Measurements from ENCODE around the gene SAMM50. TPM values are rescaled to one million over a fixed set of nuclear protein-coding genes. Genes with fewer than 3 reads are reported as not detected.

Gene SAMM50
- total RNA-seq, 1 experiment from 2014 or later, result 19.1 TPM

DNA sequence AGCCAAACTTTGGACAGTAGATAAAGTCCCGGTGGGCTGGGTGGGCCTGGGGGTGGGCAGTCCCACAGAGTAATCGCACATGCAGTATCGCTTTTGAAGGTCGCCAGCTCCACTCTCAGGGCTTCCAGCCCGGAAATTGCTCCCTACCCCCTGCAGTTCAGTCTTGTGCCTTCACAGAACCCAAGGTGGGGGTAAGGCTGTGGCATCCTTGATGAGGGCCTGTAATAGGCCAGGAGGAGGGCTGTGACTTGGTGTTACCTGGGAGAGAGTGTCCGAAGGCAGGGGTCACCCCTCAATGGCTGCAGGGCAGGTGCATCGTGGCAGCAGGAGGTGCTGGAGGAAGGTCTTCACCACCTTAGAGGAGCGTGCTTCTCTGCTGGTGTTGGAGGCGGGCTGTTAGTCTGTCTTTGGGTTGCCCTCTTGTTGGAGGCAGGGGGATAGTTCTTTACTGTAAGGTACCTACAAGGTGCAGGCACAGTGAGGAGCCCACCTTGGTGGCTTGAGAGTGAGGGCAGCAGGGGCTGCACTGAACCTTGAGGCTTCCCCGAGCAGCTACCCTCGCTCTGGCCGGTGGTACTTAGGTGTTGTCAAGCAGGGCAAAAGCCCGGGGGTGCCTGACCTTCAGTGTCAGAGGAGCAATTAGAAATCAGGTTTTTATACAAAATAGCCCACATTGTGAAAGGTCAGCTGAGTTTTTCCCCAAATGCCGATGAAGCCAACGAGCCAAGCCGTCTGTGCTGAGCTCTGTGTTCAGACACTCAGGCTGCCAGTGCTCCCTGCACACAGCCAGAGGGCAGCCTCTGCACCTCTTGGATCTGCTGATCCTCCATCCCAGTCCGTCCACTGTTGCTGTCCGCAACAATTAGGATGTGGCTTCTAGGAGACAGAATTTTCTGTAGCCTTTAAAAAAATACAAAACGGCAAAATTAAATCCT, 21.9 kb downstream of the SAMM50 start:
- no peak for DNase-seq (ENCODE audit: low spot score)

DNA sequence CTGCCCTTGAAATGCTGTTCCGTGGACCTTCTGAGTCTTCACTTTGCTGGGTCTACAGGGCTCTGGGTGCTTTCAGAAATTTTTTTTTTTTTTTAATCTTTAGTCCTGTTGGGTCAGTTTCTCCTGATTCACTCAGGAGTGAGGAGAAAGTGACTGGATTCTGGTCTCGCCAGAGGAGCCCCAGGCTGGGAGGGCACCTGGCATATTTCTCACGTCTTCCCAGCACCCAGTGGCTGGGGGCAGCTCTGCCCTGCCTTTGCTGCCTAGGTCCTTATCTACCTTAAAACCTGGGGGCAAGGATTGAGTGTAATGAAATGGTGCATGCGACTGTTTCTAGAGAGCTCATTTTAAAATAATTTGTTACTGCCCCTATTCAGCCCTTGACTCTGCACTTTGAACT, 23.3 kb downstream of the SAMM50 start:
- DNase-seq (ENCODE audit: low spot score), result no peak

DNA sequence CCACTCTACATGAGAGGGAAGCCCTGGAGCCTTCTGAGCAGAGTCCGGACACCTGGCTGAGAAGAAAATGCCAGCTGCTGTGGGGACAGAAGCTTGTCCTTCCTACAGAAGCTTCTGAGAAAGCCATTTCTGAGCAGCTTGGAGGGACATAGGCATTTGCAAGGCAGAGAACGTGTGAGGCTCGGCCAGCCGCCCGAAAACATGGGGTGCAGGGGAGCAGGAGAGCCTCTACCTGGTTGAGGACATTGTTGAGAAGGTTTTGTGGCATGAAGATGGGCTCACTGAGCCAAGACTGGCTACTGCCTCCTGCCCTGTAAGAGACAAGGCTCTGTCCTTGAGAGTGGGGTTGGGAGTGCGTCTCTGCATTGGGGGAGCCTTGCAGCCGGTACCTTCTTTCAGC, 25.3 kb downstream of the SAMM50 start:
- DNase-seq (ENCODE audit: low spot score), result no peak

DNA sequence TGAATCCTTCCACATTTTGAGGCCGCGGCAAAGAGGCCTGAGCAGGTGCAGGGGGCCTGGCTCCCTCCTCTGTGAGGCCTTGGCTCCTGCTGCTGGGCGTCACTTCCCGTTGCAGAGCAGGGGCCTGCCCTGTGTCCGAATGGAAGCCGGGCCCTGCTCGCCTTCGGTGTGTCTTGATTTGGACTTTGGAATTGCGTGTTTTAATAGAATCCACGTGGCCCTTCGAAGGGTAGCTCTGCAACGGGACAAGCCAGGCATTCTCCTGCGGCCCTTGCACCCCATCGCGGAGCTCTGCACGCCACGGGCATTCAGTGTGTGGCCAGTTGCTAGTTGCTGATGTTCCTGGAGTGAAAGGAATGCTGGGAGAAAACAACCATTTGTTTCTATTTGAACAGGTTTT, 25.8 kb downstream of the SAMM50 start:
- DNase-seq (ENCODE audit: low spot score), result no peak

DNA sequence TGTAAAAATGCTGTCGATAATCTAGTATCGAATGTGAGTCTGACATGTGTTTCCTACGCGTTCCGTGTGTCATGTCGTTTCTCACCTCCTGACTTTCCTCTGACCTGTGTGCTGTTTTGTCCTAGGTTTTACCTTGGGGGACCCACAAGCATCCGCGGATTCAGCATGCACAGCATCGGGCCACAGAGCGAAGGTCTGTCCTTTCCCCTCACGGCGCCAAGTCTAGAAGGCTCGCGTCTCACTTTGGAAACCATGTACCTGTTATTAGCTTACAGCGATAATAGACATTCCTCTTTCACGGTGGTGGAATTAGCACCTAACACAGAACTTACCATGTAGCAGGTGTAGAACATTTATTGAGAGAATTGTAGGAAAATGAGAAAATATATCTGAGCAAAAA, 28.6 kb downstream of the SAMM50 start:
- no peak for DNase-seq (ENCODE audit: low spot score)

GRCh38 chr22:43985532-43985931, 30.3 kb downstream of the SAMM50 start:
- no peak for DNase-seq (ENCODE audit: low spot score)

DNA sequence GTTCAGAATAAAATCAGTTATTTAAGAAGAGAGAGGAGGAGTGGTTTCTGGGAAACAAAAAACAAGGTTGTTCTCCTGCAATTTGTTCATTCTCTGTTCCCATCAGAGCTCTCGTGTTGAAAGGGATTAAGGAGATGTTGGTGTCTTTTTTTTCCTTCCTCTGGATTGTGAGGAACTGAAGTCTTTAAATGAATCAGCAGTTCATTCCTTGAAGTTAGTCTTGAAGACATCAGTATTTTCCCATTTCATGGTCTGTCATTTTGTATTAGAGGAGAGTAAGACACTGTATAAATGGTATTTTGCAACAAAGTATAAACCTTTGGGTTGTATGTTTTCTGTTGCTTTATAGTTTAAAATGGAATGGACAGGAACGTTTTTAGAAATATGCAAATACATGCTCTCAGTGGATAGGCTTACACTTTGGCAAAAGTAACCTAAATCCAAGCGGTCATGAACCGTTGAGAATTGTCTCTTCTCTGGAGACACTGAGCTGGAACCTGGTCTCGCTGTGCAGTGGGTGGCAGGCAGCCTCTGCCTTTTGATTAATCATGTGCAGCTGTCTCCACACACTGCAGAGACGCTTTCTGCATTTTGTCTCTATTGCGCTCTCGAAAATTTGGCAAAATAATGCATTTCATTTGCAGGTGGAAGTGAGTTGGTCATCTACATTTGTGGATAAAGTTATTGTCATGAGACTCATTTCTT, 33.0 kb downstream of the SAMM50 start:
- no peak for DNase-seq (ENCODE audit: low spot score)

GRCh38 chr22:43988960-43989359, 33.7 kb downstream of the SAMM50 start:
- DNase-seq (ENCODE audit: low spot score), result no peak

DNA sequence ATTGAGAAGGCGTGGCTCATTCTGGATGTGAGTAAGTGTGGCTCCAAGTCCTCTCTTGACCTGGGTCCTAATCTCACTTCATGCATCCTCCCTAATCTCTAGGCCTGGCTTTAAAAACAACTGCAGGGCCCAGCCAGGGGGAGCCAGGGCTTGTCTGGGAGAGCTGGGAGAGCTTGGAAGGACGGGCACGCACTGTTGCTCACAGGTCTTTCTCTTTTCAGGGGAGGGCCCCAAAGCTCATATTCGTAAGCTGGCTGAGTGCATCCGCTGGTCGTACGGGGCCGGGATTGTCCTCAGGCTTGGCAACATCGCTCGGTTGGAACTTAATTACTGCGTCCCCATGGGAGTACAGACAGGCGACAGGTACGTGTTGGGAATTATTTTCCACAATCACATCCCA, 34.8 kb downstream of the SAMM50 start:
- no peak for DNase-seq (ENCODE audit: low spot score)

DNA sequence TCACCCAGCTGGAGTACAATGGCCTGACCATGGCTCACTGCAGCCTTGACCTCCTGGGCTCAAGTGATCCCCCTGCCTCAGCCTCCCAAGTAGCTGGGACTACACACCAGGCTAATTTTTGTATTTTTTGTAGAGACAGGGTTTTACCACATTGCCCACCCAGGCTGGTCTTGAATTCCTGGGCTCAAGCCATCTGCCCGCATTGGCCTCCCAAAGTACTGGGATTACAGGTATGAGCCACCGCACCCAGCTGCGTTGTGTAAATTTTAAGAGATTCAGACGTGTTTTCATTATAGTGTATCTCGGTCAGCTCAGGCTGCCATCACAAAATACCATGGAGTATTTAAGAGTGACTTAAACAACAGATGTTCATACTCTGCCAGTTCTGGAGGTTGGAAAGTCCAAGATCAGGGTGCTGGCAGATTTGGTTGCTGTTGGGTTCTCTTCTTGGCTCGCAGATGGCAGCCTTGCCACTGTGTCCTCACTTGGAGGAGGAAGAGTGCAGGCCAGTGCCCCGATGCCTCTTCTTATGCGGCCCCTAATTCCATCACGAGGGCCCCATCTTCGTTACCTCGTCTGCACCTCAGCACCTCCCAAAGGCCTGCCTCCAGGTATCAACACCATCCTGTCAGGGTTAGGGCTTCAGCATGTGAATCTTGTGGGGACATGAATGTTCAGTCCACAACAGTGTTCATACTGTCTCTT, 36.2 kb downstream of the SAMM50 start:
- DNase-seq (ENCODE audit: low spot score), result no peak

DNA sequence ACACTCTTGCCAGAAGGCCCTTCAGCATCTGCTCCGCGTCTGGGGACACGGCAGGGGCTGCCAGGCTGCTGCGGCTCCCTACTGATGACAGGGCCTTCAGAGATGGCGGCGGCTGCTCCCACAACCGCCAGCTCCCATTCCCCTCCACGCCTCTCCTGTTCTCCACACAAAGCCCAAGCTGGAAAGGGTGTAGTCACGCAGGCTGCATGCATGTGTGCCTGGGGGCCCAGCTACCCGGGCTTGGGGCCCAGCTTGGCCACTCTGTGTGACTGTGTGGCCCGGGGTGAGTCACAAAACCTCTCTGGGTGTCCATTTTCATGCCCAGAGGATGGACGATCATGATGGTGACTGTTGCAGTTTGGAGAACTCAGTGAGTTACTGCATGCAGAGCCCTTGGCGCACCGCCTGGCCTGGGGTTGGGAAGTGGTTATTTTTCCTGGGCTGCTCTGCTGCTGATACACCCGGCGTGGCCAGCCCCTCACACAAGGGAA, 37.1 kb downstream of the SAMM50 start:
- DNase-seq (ENCODE audit: low spot score), result no peak

GRCh38 chr22:43993072-43993760, 38.0 kb downstream of the SAMM50 start:
- peak; percentile 43 for DNase-seq (ENCODE audit: low spot score)

DNA sequence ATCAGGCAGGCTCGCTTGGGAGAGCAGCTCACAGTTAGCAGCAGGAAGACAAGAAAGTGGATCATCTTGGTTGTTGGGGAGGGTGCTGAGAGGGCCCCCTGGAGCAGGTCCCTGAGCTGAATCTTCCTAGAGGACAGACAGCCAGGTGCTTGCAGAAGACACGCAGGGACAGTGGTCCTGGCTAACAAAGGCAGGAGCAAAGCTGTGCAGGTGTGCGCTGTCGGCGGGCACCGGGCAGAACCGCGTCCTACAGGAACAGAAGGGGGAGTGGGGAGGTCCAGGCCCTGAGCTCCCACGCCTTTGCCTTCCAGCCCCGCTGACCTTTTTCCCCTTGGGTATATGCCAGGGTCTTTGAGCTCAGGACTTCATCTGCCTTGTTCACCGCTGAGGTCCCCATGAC, 38.8 kb downstream of the SAMM50 start:
- DNase-seq (ENCODE audit: low spot score), result no peak

DNA sequence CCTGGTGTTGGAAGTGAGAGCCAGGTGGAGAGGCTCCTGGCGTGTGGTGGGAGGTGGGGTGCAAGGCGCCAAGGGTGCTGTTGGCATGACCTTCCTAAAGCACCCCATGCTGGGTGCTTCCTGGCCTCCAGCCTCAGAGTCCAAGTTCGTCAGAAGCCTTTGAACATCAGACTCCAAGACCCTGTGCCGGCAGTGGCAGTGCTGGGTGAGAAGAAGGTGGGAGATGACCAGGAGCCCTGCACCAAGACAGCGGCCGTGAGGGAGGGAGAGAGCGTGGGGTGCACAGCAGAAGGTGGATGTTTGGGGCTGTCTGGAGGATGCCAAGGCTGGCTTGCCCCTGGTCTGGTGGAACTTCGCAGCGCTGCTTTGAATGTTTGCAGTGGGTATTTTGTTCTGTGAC, 39.2 kb downstream of the SAMM50 start:
- no peak for DNase-seq (ENCODE audit: low spot score)

- DNase-seq (ENCODE audit: low spot score), result no peak
These were observed 39.9 kb downstream of the SAMM50 start for GRCh38 chr22:43995057-43995685.

DNA sequence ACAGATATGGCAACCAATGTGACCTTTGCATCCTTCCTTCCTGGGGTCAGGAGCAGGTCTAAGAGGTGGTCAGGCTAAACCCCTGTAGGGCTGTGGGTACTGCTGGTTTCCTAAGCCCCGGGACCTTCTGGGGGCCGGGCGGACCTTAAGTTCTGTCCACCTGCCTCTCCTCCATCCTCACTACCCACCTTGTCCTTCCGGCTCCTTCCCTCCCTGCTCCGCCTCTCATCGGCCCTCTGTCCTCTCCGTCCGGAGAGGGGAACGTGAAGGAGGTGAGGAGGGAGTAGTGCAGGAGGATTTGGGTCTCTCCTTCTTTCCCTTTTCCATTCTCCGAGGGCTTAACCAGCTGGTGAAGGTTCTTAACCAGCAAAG, 40.5 kb downstream of the SAMM50 start:
- no peak for DNase-seq (ENCODE audit: low spot score)

- DNase-seq (ENCODE audit: low spot score), result no peak
These were observed 41.1 kb downstream of the SAMM50 start for GRCh38 chr22:43996170-43996980.

DNA sequence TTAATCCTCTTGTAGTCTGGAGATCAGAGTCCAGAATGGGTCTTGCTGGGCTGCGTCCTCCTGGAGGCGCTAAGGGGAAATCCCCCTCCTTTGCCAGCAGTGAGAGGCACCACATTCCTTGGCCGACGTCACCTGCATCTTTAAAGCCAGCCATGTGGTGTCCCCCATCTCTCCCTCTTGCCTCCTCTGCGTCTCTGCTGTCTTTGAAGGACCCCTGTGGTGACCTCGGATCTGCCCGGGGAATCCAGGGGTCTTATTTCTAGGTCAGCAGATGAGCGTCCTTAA, 41.7 kb downstream of the SAMM50 start:
- no peak for DNase-seq (ENCODE audit: low spot score)

- DNase-seq (ENCODE audit: low spot score), result no peak
These were observed 43.5 kb downstream of the SAMM50 start for GRCh38 chr22:43998679-43999264.

- DNase-seq (ENCODE audit: low spot score), result no peak
These were observed 44.1 kb downstream of the SAMM50 start for GRCh38 chr22:43999378-43999777.

All from HT-29 (cell line).